Right lobe of liver (tissue), 4 donors: ENCODE data around the gene ADIPOR2.

Source experiments
- CTCF ChIP-seq, 4 donors: fragments of 200-600 bp in 3 of 4; fragments of 450-650 bp in 1 of 4; IDR thresholded peaks; one replicate each; pipeline versions ENCODE4 v1.5.1 to v1.8.0; 2016 to 2022; ENCODE audit warnings: antibody characterized with exemption in 4 of 4, mild to moderate bottlenecking in 2 of 4
- POLR2A ChIP-seq: fragments of 450-650 bp; IDR thresholded peaks from one replicate; pipeline ENCODE4 v1.6.1; 2017; ENCODE audit warnings: antibody characterized with exemption, mild to moderate bottlenecking
- donor health status: DM: no; HTN: no; CAD: no.
- donor health status: DM: no; HTN: no; CAD: no.
- donor health status: DM: no; HTN: yes; CAD: no.

GRCh38 chr12:1778911-1779310, 88.0 kb downstream of the ADIPOR2 start:
- TF ChIP-seq CTCF (IDR thresholded peaks at IDR 0.05): no peak
- no peak for TF ChIP-seq POLR2A
